K562 (cell line): ENCODE results near the gene SARS1. TPM values are rescaled to one million over a fixed set of nuclear protein-coding genes. Genes with fewer than 3 reads are reported as not detected.

ENCODE experiments used
- BRD4 ChIP-seq: fragments of 200-600 bp; sonication (generic); IDR thresholded peaks from 2 replicates; pipeline ENCODE4 v1.6.1; 2017; ENCODE audit warnings: inconsistent platforms
- CCNT2 ChIP-seq: IDR thresholded peaks from 2 replicates; pipeline ENCODE4 v1.6.1; 2011; ENCODE audit warnings: borderline replicate concordance, low read depth, mild to moderate bottlenecking, moderate library complexity, mixed read lengths, low read length; ENCODE audit not compliant: insufficient read length; ENCODE audit errors: extremely low read depth
- ERF ChIP-seq: fragments of 450-650 bp; formaldehyde crosslinking; IDR thresholded peaks from 2 replicates; pipeline ENCODE4 v1.4.0; 2020; ENCODE audit warnings: mild to moderate bottlenecking, mixed read lengths
- ESRRA ChIP-seq: fragments of 450-650 bp; IDR thresholded peaks from 2 replicates; pipeline ENCODE4 v1.6.1; 2014; ENCODE audit warnings: low read depth, mild to moderate bottlenecking, moderate library complexity, borderline replicate concordance
- HDAC8 ChIP-seq: fragments of 450-650 bp; IDR thresholded peaks from 2 replicates; pipeline ENCODE4 v1.6.1; 2016; ENCODE audit warnings: mild to moderate bottlenecking, missing genetic modification characterization, moderate library complexity, missing compliant biosample characterization
- KDM4B ChIP-seq, 2 experiments: fragments of 450-650 bp in 1 of 2; sonication (generic) in 1 of 2; IDR thresholded peaks; 2 replicates each; pipeline ENCODE4 v1.6.1; 2016 to 2017; ENCODE audit warnings: borderline replicate concordance in 2 of 2, antibody characterized with exemption in 1 of 2, low read depth in 1 of 2, mild to moderate bottlenecking in 1 of 2
- MCM7 ChIP-seq, 2 experiments: fragments of 450-650 bp; IDR thresholded peaks; 2 replicates each; pipeline ENCODE4 v1.6.1; 2016 to 2018
- MEIS2 ChIP-seq: fragments of 450-650 bp; IDR thresholded peaks from 2 replicates; pipeline ENCODE4 v1.6.1; 2014; ENCODE audit warnings: mild to moderate bottlenecking; ENCODE audit not compliant: partially characterized antibody
- PPARD ChIP-seq: fragments of 250-450 bp; sonication (Bioruptor Pico); IDR thresholded peaks from 2 replicates; pipeline ENCODE4 v1.8.0; 2022; ENCODE audit warnings: inconsistent platforms, mild to moderate bottlenecking, moderate library complexity
- ZNF175 ChIP-seq: fragments of 200-800 bp; sonication (Bioruptor generic); IDR thresholded peaks from 2 replicates; pipeline ENCODE4 v1.6.1; 2016; ENCODE audit warnings: low read depth, mild to moderate bottlenecking, missing genetic modification characterization, missing compliant biosample characterization
- ZNF23 ChIP-seq: fragments of 250-450 bp; sonication (Bioruptor Pico); IDR thresholded peaks from 2 replicates; pipeline ENCODE4 v1.4.0; 2020; ENCODE audit warnings: mild to moderate bottlenecking
- ZNF316 ChIP-seq: fragments of 450-650 bp; IDR thresholded peaks from 2 replicates; pipeline ENCODE4 v1.6.1; 2016
- polyA plus RNA-seq, 8 experiments: library from polyadenylated mRNA; depleted of rRNA in 4 of 8; stranded (reverse) in 5 of 8; unstranded in 3 of 8; fragments of >200 nt; fragmentation: Nextera tagmentation in 2 of 8; fragmentation: Illumina TruSeq in 1 of 8; extraction: Ambion mirVana in 2 of 8; extraction: Trizol in 1 of 8; gene quantifications; 2 replicates each; pipeline versions ENCODE4 v1.2.1 to v1.2.3, GENCODE V29; 2011 to 2014; ENCODE audit warnings: inconsistent platforms in 1 of 8, missing spikeins in 1 of 8
- total RNA-seq, 7 experiments: library from RNA; depleted of rRNA in 6 of 7; stranded (reverse); fragments of >200 nt in 6 of 7; fragmentation: Illumina TruSeq in 2 of 7; extraction: Trizol in 2 of 7; gene quantifications; 2 replicates each; pipeline versions ENCODE4 v1.2.1 to v1.2.3, GENCODE V29; 2011 to 2021; ENCODE audit warnings: low replicate concordance in 1 of 7
- TF ChIP-seq, protein P1 (sequence below): fragments of 250-450 bp; sonication (Bioruptor Pico); IDR thresholded peaks from 2 replicates; pipeline ENCODE4 v1.4.0; 2020; ENCODE audit warnings: mild to moderate bottlenecking, moderate library complexity, borderline replicate concordance
- TF ChIP-seq, protein P2 (sequence below): fragments of 450-650 bp; IDR thresholded peaks from 2 replicates; pipeline ENCODE4 v1.6.1; 2017; ENCODE audit warnings: mild to moderate bottlenecking, moderate library complexity
- TF ChIP-seq, protein P3 (sequence below): sonication (generic); formaldehyde crosslinking; IDR thresholded peaks from 2 replicates; pipeline ENCODE4 v1.8.0; 2023; ENCODE audit warnings: missing genetic modification reagents, mild to moderate bottlenecking, borderline replicate concordance
- TF ChIP-seq, protein P4 (sequence below): sonication (generic); formaldehyde crosslinking; IDR thresholded peaks from 2 replicates; pipeline ENCODE4 v1.8.0; 2022; ENCODE audit warnings: mild to moderate bottlenecking, low read depth, missing genetic modification reagents

Gene SARS1
- total and polyA plus RNA-seq, 9 of the 15 experiments (the other 6 are each of a cell fraction or from before 2014, with no cell fraction given), result 221 to 623 (median 254) TPM

- TF ChIP-seq, protein P1, sequence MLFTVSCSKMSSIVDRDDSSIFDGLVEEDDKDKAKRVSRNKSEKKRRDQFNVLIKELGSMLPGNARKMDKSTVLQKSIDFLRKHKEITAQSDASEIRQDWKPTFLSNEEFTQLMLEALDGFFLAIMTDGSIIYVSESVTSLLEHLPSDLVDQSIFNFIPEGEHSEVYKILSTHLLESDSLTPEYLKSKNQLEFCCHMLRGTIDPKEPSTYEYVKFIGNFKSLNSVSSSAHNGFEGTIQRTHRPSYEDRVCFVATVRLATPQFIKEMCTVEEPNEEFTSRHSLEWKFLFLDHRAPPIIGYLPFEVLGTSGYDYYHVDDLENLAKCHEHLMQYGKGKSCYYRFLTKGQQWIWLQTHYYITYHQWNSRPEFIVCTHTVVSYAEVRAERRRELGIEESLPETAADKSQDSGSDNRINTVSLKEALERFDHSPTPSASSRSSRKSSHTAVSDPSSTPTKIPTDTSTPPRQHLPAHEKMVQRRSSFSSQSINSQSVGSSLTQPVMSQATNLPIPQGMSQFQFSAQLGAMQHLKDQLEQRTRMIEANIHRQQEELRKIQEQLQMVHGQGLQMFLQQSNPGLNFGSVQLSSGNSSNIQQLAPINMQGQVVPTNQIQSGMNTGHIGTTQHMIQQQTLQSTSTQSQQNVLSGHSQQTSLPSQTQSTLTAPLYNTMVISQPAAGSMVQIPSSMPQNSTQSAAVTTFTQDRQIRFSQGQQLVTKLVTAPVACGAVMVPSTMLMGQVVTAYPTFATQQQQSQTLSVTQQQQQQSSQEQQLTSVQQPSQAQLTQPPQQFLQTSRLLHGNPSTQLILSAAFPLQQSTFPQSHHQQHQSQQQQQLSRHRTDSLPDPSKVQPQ, result no peak
- TF ChIP-seq CCNT2 (peak; percentile 32), MCM7 (IDR thresholded peaks at IDR 0.05) (no peak), MEIS2 (no peak), ZNF316 (no peak), ZNF23 (CRISPR knock-in tag) (no peak), HDAC8 (tag) (no peak), ESRRA (no peak), PPARD (no peak), ERF (CRISPR knock-in tag) (no peak), ZNF175 (CRISPR knock-in tag) (no peak), KDM4B (IDR thresholded peaks at IDR 0.05; ENCODE audit: borderline replicate concordance in 2 of 2, low read depth in 1 of 2) (no peak), BRD4 (no peak)
- TF ChIP-seq, protein P2, sequence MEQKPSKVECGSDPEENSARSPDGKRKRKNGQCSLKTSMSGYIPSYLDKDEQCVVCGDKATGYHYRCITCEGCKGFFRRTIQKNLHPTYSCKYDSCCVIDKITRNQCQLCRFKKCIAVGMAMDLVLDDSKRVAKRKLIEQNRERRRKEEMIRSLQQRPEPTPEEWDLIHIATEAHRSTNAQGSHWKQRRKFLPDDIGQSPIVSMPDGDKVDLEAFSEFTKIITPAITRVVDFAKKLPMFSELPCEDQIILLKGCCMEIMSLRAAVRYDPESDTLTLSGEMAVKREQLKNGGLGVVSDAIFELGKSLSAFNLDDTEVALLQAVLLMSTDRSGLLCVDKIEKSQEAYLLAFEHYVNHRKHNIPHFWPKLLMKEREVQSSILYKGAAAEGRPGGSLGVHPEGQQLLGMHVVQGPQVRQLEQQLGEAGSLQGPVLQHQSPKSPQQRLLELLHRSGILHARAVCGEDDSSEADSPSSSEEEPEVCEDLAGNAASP, result no peak
- TF ChIP-seq, protein P3, sequence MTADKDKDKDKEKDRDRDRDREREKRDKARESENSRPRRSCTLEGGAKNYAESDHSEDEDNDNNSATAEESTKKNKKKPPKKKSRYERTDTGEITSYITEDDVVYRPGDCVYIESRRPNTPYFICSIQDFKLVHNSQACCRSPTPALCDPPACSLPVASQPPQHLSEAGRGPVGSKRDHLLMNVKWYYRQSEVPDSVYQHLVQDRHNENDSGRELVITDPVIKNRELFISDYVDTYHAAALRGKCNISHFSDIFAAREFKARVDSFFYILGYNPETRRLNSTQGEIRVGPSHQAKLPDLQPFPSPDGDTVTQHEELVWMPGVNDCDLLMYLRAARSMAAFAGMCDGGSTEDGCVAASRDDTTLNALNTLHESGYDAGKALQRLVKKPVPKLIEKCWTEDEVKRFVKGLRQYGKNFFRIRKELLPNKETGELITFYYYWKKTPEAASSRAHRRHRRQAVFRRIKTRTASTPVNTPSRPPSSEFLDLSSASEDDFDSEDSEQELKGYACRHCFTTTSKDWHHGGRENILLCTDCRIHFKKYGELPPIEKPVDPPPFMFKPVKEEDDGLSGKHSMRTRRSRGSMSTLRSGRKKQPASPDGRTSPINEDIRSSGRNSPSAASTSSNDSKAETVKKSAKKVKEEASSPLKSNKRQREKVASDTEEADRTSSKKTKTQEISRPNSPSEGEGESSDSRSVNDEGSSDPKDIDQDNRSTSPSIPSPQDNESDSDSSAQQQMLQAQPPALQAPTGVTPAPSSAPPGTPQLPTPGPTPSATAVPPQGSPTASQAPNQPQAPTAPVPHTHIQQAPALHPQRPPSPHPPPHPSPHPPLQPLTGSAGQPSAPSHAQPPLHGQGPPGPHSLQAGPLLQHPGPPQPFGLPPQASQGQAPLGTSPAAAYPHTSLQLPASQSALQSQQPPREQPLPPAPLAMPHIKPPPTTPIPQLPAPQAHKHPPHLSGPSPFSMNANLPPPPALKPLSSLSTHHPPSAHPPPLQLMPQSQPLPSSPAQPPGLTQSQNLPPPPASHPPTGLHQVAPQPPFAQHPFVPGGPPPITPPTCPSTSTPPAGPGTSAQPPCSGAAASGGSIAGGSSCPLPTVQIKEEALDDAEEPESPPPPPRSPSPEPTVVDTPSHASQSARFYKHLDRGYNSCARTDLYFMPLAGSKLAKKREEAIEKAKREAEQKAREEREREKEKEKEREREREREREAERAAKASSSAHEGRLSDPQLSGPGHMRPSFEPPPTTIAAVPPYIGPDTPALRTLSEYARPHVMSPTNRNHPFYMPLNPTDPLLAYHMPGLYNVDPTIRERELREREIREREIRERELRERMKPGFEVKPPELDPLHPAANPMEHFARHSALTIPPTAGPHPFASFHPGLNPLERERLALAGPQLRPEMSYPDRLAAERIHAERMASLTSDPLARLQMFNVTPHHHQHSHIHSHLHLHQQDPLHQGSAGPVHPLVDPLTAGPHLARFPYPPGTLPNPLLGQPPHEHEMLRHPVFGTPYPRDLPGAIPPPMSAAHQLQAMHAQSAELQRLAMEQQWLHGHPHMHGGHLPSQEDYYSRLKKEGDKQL (CRISPR knock-in tag), result no peak
- TF ChIP-seq, protein P4, sequence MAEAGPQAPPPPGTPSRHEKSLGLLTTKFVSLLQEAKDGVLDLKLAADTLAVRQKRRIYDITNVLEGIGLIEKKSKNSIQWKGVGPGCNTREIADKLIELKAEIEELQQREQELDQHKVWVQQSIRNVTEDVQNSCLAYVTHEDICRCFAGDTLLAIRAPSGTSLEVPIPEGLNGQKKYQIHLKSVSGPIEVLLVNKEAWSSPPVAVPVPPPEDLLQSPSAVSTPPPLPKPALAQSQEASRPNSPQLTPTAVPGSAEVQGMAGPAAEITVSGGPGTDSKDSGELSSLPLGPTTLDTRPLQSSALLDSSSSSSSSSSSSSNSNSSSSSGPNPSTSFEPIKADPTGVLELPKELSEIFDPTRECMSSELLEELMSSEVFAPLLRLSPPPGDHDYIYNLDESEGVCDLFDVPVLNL (CRISPR knock-in tag), result no peak
Observed at GRCh38 chr1:109240158-109241152, 26.7 kb downstream of the SARS1 start (continued).
